ENCODE results near the gene ZNF544.

DNA sequence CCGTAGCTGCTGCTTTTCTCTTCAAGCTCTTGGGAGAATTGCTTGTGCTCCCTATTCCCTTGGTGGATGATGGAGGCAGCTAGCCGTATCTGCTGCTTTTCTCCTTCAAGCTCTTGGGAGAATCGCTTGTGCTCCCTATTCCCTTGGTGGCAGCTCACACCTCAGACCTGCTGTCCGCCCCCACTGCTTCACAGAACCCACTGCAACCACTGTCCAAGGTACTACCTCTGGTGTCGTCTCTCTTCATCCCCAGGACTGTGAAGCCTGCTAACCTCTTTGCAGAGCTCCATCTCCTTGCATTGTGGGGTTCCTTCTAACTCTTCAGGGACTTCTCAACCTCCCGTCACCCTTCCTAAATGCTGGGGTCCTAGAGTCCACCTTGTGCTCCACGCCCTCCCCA is 71.9 kb downstream of the ZNF544 start:
- TF ChIP-seq, protein P1, sequence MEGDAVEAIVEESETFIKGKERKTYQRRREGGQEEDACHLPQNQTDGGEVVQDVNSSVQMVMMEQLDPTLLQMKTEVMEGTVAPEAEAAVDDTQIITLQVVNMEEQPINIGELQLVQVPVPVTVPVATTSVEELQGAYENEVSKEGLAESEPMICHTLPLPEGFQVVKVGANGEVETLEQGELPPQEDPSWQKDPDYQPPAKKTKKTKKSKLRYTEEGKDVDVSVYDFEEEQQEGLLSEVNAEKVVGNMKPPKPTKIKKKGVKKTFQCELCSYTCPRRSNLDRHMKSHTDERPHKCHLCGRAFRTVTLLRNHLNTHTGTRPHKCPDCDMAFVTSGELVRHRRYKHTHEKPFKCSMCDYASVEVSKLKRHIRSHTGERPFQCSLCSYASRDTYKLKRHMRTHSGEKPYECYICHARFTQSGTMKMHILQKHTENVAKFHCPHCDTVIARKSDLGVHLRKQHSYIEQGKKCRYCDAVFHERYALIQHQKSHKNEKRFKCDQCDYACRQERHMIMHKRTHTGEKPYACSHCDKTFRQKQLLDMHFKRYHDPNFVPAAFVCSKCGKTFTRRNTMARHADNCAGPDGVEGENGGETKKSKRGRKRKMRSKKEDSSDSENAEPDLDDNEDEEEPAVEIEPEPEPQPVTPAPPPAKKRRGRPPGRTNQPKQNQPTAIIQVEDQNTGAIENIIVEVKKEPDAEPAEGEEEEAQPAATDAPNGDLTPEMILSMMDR (conservative IDR thresholded peaks at IDR 0.05; ENCODE audit: low read depth, low read length), result no peak
- no peak for TF ChIP-seq EZH2 (IDR thresholded peaks at IDR 0.05; ENCODE audit: borderline replicate concordance, low read depth, low read length, poor library complexity, severe bottlenecking)
